AG10803 (cell line): ENCODE data around the gene SPSB1.

ENCODE experiments used
- DNase-seq: peaks from one replicate; pipeline ENCODE4 v3.0.0; 2010; ENCODE audit warnings: low read depth
- H3K4me3 ChIP-seq: 2 replicates; pipeline ENCODE4 v1.5.1; 2011; ENCODE audit warnings: mild to moderate bottlenecking, low read length, control low read depth
- CTCF ChIP-seq: conservative IDR thresholded peaks from 2 replicates; pipeline ENCODE4 v1.5.1; 2011; ENCODE audit warnings: mild to moderate bottlenecking, low read length, control low read depth, inconsistent platforms

The SPSB1 gene

GRCh38 chr1:9300573-9300972, 7.9 kb downstream of the SPSB1 start:
- DNase-seq, result no peak
- no peak for TF ChIP-seq CTCF
- H3K4me3 ChIP-seq, result no peak overlapping the region

GRCh38 chr1:9302745-9303524, 10.2 kb downstream of the SPSB1 start:
- TF ChIP-seq CTCF, result no peak
- no peak overlapping the region for H3K4me3 ChIP-seq
- peak; percentile 97 for DNase-seq

GRCh38 chr1:9303916-9304315, 11.2 kb downstream of the SPSB1 start:
- no peak overlapping the region for H3K4me3 ChIP-seq
- DNase-seq, result no peak
- no peak for TF ChIP-seq CTCF

GRCh38 chr1:9305216-9305615, 12.5 kb downstream of the SPSB1 start:
- no peak for DNase-seq
- H3K4me3 ChIP-seq, result no peak overlapping the region
- TF ChIP-seq CTCF, result no peak

GRCh38 chr1:9306006-9306405, 13.3 kb downstream of the SPSB1 start:
- TF ChIP-seq CTCF, result no peak
- no peak for DNase-seq
- H3K4me3 ChIP-seq, result no peak overlapping the region

- DNase-seq, result no peak
- no peak overlapping the region for H3K4me3 ChIP-seq
- no peak for TF ChIP-seq CTCF
Measured at GRCh38 chr1:9307303-9307702, 14.6 kb downstream of the SPSB1 start.

- no peak for TF ChIP-seq CTCF
- DNase-seq, result no peak
- no peak overlapping the region for H3K4me3 ChIP-seq
Measured at GRCh38 chr1:9308236-9308785, 15.6 kb downstream of the SPSB1 start.
